ENCODE measurements around the gene C14orf180.

DNA sequence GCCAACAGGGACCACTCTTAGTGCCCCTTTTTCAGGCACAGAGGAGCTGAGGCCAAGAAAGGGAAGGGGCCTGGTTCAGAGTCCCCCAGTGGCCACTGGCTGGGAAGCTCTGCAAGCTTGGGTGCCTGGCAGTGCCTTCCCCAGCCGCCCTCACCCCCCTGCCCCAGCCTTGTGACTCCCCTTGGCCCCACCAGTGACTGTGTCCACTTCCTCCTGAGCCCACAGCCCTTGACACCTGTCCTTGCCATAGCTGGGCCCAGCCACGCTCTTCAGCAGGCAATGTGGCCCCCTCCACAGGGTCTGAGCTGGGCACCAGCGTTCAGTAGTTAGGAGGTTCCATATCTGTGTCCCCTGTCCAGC, 19.0 kb upstream of the C14orf180 start:
- TF ChIP-seq, protein P1, sequence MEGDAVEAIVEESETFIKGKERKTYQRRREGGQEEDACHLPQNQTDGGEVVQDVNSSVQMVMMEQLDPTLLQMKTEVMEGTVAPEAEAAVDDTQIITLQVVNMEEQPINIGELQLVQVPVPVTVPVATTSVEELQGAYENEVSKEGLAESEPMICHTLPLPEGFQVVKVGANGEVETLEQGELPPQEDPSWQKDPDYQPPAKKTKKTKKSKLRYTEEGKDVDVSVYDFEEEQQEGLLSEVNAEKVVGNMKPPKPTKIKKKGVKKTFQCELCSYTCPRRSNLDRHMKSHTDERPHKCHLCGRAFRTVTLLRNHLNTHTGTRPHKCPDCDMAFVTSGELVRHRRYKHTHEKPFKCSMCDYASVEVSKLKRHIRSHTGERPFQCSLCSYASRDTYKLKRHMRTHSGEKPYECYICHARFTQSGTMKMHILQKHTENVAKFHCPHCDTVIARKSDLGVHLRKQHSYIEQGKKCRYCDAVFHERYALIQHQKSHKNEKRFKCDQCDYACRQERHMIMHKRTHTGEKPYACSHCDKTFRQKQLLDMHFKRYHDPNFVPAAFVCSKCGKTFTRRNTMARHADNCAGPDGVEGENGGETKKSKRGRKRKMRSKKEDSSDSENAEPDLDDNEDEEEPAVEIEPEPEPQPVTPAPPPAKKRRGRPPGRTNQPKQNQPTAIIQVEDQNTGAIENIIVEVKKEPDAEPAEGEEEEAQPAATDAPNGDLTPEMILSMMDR (IDR thresholded peaks at IDR 0.05; ENCODE audit: low read depth, low read length) = no peak
- no peak for TF ChIP-seq POLR2A (IDR thresholded peaks at IDR 0.05; ENCODE audit: extremely low read depth, insufficient read length)

All from NB4 (cell line).